ENCODE measurements around the gene PKD2L1.
A peak's percentile ranks its signal among the peaks of the same experiment; 100 is the strongest.

DNA sequence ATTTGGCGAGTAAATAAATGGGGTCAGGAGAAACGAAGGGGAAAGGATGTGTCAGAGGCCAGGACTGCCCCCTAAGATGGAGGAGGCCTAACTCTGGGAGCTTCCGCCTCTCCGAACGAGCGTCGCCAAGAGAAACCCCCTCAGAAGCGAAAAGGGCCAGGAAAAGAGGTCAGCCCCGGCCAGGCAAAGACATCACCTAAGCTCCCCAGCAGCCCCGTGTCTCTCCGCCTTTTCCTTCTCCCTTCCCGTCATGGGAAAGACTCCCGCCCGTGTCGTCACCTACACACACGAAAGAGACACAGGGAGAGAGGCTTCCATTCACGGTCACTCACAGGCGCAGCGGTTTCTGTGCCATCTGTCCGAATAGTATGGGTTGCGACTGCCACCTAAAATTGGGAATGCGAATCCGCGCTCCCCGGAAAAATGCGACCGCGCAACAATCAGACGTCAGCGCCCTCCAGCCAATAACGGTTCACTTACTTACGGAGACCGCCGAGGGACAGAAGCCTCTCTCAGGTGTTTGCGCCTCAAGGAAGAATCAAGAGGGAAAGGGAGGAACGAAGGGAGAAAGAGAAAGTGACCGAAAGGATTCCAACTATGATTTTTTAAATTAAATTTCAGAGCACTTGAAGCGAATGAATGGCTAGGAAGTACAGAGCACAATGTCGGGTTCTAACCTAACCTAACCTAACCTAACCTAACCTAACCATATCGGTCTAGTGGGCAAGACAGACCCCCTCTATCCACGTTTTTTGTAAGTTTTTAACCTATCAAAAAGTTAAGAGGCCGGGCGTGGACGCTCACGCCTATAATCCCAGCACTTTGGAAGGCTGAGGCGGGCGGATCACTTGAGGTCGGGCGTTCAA, 62.6 kb downstream of the PKD2L1 start, which contains the start of gene CWF19L1:
- TF ChIP-seq YY1 (IDR thresholded peaks at IDR 0.05; ENCODE audit: low read depth) (no peak; the same call in 1 of the 2 replicates), TAF1 (IDR thresholded peaks at IDR 0.05; ENCODE audit: low read depth) (peak; percentile 87), EGR1 (IDR thresholded peaks at IDR 0.05) (no peak), RAD21 (IDR thresholded peaks at IDR 0.05; ENCODE audit: low read depth) (no peak), ZBTB7A (IDR thresholded peaks at IDR 0.05; ENCODE audit: low read depth) (no peak), EP300 (IDR thresholded peaks at IDR 0.05; ENCODE audit: borderline replicate concordance) (no peak), FOXM1 (IDR thresholded peaks at IDR 0.05; ENCODE audit: borderline replicate concordance, low read depth) (no peak), TEAD4 (IDR thresholded peaks at IDR 0.05) (peak; percentile 78), CEBPB (IDR thresholded peaks at IDR 0.05) (no peak), CREB1 (IDR thresholded peaks at IDR 0.05; ENCODE audit: low read depth) (peak; percentile 95), NFIC (IDR thresholded peaks at IDR 0.05) (no peak)
- TF ChIP-seq, protein P1, sequence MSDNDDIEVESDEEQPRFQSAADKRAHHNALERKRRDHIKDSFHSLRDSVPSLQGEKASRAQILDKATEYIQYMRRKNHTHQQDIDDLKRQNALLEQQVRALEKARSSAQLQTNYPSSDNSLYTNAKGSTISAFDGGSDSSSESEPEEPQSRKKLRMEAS (IDR thresholded peaks at IDR 0.05), result peak; percentile 85
- TF ChIP-seq, protein P2, sequence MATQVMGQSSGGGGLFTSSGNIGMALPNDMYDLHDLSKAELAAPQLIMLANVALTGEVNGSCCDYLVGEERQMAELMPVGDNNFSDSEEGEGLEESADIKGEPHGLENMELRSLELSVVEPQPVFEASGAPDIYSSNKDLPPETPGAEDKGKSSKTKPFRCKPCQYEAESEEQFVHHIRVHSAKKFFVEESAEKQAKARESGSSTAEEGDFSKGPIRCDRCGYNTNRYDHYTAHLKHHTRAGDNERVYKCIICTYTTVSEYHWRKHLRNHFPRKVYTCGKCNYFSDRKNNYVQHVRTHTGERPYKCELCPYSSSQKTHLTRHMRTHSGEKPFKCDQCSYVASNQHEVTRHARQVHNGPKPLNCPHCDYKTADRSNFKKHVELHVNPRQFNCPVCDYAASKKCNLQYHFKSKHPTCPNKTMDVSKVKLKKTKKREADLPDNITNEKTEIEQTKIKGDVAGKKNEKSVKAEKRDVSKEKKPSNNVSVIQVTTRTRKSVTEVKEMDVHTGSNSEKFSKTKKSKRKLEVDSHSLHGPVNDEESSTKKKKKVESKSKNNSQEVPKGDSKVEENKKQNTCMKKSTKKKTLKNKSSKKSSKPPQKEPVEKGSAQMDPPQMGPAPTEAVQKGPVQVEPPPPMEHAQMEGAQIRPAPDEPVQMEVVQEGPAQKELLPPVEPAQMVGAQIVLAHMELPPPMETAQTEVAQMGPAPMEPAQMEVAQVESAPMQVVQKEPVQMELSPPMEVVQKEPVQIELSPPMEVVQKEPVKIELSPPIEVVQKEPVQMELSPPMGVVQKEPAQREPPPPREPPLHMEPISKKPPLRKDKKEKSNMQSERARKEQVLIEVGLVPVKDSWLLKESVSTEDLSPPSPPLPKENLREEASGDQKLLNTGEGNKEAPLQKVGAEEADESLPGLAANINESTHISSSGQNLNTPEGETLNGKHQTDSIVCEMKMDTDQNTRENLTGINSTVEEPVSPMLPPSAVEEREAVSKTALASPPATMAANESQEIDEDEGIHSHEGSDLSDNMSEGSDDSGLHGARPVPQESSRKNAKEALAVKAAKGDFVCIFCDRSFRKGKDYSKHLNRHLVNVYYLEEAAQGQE (IDR thresholded peaks at IDR 0.05; ENCODE audit: low read depth), result no peak
- TF ChIP-seq, protein P3, sequence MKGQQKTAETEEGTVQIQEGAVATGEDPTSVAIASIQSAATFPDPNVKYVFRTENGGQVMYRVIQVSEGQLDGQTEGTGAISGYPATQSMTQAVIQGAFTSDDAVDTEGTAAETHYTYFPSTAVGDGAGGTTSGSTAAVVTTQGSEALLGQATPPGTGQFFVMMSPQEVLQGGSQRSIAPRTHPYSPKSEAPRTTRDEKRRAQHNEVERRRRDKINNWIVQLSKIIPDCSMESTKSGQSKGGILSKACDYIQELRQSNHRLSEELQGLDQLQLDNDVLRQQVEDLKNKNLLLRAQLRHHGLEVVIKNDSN (IDR thresholded peaks at IDR 0.05), result no peak

All from Ishikawa (cell line).